SH-SY5Y (cell line): Measurements from ENCODE around the gene SPON1.

Experiments
- GATA2 ChIP-seq: IDR thresholded peaks from 2 replicates; pipeline ENCODE4 v1.6.1; 2011; ENCODE audit warnings: mild to moderate bottlenecking, low read depth, low read length
- GATA3 ChIP-seq: IDR thresholded peaks from 2 replicates; pipeline ENCODE4 v1.6.1; 2011; ENCODE audit warnings: low read depth, mild to moderate bottlenecking, low read length, moderate library complexity

Gene SPON1

DNA sequence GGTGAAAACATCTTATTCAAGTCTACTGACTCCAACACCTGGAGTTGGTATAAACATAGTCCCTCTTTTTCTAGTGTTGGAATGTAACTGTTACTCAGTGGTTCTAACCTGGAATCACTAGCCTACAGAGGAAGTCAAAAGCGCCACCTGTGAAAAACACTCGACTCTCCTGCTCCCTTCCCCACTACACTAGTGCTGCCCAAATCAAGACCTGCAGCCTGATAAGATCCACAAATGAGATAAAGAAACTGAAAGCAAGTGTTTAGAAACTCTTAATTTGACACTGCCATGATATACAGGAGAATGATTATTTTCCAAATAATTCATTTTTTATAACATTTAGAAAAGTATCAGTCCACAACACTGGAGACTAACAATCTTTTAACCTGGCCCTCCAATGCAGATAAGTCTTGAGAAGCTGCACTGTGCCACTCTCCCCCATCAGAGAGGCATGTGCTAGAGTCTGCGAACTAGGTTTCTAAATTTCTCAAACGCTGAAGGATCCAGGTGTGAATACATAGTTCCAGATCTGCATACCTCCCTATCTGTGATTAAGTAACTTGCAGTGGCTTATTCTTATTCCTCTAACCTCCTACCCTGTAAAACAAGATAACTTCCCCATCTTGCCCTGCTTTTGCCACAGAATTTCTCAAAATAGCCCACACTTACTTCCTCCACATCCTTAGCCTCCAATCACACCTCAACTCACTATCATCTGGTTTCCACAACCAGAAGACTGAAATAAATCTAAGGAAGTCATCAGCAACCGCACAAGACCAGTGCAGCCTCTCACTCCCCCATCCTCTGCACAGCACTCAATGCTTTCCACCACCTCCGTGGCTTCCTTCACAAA, 308.4 kb downstream of the SPON1 start:
- TF ChIP-seq GATA3 (no peak), GATA2 (no peak)

DNA sequence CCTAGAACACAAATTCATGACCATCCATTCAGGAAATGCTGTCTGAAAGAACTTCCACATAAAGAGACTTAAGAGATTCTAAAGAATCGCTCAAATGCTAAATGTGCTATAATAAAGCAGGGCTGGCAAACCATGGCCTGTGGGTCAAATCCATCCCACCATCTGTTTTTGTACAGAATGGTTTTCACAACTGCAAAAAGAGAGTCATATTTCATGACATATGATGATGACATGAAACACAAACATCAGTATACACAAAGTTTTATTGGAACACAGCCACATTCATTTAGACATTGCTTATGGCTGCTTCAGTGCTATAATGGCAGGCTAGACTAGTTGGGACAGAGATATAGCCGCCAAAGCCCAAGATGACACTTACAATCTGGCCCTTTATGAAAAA, 311.4 kb downstream of the SPON1 start:
- TF ChIP-seq GATA2 (no peak), GATA3 (no peak)

DNA sequence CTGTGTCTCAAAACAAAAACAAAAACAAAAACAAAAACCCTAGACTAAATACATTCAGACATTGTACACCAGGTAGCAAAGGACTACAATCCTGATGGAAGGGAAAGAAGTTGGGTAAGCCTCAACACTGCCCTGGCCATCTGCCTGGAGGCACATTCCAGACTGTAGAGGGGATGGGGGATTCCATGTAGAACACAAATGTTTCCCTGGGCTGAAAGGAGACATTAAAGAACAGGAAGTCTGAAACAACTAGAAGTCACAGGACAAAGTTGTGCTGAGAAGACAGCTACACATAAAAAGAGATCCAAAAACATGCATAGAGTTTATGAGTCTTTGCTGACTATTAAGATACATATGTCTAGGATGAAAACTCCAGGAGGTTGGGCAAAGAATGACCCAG, 312.6 kb downstream of the SPON1 start:
- no peak for TF ChIP-seq GATA3
- TF ChIP-seq GATA2: no peak

DNA sequence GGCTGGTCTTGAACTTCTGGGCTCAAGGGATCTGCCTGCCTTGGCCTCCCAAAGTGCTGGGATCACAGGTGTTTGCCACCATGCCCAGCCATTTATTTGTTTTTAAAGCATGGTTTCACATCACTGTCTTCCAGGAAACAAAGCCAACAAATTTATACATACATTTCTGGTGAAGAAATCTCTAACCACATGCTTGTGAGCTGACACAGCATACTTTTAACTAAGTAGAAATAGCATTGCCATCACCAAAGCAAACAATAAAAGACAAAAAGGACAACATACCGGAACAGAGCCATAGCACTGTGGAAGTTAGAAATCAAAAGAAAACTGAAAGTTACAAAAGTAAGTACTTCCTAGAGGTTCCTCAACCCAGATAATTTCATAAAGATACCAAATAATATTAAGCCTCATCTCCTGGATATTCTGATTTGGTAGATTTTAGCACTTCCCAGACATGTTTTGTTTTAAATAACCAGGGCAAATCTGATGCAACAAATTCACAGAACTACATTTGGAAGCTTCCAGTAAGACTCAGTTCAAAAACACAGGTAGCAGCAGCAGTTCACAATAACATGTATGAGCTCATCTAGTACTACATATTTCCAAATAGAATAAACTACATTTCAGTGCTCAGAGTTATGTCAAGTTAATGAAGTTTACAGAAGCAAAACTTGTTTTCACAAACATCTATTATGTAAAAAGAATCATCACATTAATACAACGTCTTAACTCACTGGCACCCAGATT, 325.8 kb downstream of the SPON1 start:
- no peak for TF ChIP-seq GATA3
- TF ChIP-seq GATA2: no peak

DNA sequence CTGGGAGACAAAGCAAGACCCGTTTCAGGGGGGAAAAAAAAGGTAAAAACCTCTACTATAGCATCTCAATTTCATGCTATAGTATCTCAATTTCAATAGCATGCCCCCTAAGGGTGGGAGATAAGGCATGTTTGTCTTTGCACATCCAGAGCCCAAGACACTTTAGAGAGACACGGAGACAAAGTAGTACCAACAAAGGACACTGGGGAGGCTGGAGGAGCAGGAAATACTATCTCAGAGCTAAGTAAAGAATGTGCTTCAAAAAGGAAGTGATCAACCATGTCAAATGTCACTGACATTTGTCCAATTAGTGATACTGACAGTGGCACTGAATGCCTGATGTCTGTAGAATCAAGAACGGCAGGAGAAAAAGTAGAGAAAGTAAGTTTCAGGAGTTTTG, 327.9 kb downstream of the SPON1 start:
- TF ChIP-seq GATA2 (no peak), GATA3 (no peak)

DNA sequence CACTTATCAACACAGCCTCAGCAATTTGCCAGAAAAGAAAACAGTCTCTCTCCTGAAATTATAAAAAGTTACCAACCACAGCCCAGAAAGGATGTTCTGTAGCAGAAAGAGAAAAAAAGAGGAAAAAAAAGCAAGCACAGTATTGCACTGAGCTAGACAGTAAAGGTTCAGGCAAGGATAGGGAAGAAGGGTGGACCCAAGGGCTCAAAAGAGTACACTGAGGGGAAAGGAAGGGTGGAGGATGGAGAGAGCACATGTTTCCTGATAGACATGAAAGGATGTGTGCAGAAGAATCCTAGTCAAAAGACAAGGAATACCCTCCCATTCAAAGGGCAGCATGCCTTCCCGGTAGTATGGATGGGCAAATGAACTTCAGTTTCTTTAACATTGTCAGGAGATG, 337.4 kb downstream of the SPON1 start:
- TF ChIP-seq GATA2: no peak
- TF ChIP-seq GATA3: no peak

DNA sequence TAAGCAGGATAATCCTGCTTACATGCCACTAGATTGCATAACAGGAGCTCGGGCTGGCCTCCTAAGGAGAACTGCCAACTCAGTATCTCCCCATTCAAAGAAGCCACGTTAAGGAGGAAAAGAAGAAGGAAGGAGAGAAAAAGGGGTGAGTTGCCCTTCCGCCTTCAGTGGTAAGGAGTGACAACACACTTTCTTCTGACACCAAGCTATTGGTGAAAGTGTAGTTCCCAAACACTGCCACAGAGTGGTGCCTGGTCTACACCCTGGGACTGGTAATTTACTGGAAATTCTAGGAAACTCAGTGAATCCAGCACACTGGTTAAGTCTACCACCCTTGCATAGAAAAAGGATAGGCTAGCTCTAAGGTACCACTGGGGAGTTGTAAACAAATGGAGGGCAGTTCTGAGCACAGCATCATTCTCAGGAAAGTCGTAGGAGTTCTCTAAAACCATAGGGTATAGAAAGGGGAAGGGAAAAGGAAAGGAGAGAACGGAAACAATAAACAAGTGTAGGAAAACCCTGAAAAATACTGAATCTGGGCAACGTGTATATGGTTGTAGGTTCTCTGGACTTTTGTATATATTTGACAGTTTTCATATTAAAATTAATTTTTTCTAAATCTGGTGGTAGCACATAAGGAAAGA, 338.3 kb downstream of the SPON1 start:
- TF ChIP-seq GATA2 (no peak), GATA3 (no peak)

DNA sequence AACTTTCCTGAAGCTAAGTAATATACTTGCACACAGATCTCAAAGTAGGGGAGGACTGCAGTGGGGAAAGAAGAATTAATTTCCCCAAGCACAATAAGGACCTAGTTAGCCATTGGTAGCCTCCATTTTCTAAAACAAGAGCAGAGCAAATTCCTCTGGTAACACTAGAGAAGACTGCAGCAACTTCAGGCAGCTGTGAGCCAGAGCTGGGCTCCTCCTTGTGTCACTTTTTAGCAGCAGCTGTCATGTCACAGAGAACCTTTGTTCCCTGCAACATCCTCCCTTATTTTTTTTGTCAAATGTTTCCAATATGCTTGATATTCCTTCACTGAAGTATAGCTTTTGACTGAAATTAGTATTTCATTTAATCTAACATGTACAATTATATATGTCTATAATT, 342.1 kb downstream of the SPON1 start:
- no peak for TF ChIP-seq GATA3
- no peak for TF ChIP-seq GATA2

DNA sequence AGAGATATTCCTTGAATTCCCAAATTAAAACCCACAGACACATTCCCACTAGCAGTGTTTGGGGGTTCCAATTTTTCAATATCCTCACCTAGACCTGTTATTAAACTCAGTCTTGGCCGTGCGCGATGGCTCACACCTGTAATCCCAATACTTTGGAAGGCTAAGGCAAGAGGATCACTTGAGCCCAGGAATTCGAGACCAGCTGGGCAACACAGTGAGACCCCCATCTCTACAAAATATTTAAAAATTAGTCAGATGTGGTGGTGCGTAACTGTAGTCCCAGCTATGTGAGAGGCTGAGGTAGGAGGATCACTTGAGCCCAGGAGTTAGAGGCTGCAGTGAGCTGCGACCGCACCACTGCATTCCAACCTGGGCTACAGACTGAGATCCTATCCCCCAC, 343.1 kb downstream of the SPON1 start:
- no peak for TF ChIP-seq GATA2
- no peak for TF ChIP-seq GATA3

DNA sequence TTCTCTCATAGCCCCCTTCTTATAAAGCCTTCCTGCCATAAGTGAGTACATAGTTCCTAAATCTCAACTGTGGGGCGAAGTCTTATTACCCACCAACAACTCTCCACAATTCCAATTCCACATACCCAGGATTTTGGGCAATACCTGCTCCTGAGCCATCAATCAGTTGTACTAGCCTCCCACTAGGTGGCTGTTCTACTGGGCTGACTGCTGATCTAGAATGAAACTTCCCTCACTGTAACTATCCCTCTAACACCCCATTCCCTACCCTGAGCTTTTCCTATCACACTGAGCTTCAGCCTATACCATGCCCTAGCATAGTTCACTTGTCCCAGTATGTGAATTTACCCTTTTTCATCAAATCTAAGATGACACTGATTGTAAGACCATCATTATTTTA, 344.0 kb downstream of the SPON1 start:
- TF ChIP-seq GATA3 (no peak), GATA2 (no peak)

DNA sequence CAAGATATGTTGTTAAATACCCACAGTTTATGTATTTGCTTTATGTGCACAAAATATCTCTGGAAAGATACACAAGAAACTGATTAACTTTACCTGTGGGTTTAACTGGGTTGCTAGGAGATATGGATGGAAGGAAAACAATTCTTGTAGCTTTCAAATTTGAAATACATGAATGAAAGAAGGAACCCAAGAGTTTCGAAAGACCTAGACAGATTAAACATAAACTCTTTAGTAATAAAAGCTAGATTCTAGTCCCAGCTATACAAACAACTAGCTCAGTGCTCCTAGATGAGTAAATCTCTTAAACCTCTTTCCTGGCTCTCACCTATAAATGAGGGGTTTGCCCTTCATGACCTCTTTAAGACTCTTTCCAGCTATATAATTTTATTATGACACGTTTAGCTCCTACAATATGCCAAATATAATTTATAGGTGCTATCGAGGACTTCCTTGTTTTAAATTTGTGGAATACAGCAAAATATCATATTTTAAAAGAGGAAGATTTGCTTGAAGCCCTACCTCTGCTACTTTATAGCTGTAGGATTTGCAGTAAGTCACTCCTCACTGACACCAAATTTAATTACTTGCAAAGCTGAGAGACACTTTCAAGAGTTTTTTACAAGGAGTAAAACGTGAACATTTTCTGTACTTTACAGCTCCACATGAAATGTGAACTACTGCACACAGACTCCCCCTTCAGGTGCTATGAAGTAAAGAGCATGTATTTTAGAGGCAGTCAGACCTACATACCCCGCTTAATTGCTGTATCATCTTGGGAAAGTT, 345.8 kb downstream of the SPON1 start:
- TF ChIP-seq GATA2 (no peak), GATA3 (no peak)

DNA sequence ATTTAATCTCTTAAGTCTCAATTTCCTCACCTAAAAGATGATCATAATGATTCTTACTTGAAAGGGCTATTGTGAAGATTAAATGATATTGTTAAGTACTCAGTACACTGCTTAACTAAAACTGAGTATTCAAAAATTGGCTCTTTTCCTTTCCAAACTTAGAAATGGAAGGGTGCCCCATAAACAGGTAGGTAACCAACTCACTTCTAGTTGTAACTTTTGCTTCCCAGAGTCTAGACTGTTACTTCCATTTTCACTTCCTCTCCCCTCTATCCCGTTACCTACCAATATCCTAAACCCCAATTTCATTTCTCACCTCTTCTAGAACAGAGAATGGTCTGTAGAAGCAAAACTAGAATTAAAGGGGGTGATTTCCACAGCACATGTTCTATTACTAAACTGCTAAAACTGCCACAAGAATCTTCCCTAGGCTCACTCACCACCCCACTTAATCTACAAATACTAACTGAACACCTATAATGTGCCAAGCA, 346.4 kb downstream of the SPON1 start:
- TF ChIP-seq GATA3 (no peak), GATA2 (no peak)

DNA sequence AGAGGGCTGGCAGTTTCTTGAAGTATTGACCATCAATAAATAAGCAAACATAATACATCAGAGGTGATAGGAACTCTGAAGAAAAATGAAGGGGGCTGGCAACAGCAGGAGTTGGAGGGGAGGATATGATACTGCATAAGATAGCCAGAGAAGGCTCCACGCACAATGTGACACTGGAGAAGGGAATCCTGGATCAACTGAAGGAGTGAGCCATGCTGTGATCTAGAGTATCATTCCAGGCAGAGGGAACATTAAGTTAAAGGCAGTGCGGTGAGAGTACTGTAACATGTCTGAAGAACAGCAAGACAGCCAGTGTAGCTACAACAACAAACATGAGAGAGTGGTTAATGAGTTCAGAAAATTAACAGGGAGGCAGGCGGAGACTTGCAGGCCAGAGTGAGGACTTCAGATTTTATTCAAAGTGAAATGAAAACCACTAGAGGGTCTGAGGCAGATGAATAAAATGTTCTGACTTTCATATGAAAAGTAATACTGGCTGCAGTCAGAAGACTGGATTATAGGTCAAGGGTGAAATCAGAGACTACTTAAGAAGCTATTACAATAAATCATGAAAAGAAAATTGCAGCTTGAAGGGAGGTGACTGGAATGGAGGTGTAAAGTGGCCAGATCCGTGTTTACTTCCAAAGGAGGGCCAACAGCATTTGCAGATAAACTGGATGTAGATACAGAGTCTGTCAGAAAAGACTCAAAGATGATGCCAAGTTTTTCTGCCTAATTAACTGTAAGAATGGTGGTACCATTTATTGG, 347.1 kb downstream of the SPON1 start:
- TF ChIP-seq GATA2 (no peak), GATA3 (no peak)
